NCI-H82 (cell line): Measurements from ENCODE around the gene OR52E4.
A peak's percentile ranks its signal among the peaks of the same experiment; 100 is the strongest.

ENCODE experiments used
- DNase-seq: peaks from one replicate; lab custom pipeline; 2025; lab: John Stamatoyannopoulos, UW

OR52E4 gene

DNA sequence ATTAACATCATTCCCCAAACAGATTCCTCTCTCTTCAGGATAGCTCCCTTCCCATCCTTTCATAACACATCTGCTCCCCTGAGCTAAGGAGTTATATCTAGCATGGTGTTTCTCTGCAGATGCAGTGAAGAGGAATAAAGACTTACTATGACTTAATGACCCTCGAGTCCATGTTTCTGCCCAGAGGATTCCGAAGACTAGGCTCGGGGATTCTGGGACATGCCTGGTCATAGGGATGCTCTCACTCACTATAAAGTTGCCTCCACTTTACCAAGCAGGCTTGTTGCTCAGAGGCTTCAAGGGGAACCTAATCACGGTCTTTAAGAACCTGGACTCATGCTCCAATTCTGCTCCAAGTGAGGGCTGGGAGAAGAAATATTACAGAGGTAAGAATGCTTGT, at the start of gene OR52E4:
Gene OR52E4, plus strand, starts transcription at position 301 of the 400 bp plus-strand sequence. CDS start 3,664 bp downstream, outside the sequence.
- no peak for DNase-seq

DNA sequence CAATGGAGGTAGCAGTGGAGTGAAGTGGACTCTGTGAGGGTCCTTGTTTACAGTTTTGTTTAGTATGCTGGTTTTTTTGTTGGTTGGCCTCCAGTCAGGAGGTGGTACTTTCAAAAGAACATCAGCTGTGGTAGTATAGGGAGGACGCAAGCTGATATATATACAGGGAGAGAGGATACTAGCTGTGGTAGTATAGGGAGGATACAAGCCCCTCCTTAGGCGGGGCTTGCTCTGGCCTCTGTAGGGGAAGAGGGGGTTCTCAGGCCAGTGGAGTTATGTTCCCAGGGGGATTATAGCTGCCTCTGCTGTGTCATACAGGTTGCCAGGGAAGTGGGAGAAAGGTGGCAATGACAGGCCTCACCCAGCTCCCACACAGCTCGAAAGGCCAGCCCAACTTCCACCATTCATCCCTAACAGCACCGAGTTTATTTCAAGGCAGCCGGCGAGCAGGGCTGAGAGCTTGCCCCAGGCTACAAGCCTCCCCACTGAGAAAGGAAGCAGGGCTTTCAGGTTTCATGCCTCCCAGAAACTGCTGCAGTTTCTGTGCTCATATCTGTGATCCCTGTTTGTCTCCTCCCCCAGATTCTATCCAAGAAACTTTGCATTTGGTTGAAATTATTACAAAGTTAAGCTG, 49.1 kb upstream of the OR52E4 start:
- DNase-seq = no peak

DNA sequence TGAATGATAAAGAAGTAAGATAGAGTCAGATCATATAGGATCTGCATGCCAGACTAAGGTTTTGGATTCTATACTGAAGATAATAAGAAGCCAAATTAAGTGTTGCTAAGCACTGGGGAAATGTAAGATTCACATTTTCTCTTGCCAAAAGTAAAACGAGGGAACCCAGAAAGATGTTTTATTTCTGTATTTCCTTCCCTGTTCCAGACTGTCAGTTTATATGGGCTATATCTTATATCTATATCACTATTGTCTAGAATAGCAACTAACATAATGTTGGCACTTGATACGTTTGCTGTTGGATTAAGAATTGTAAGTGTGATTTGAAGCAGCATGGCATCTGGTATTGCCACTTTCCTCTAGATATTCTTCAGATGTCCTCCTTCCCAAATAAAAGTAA, 47.0 kb upstream of the OR52E4 start:
- DNase-seq = no peak

DNA sequence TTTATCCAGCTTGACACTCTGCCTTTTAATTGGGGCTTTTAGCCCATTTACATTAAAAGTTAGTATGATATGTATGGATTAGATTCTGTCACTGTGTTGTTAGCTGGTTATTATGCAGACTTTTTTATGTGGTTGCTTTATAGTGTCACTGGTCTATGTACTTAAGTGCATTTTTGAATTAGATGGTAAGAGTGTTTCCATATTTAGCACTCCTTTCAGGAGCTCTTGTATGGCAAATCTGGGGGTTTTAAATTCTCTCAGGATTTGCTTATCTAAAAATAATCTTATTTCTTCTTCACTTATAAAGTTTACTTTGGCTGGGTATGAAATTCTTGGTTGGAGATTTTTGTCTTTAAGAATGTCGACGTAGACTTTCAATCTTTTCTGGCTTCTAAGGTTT, 42.7 kb upstream of the OR52E4 start:
- DNase-seq = no peak

DNA sequence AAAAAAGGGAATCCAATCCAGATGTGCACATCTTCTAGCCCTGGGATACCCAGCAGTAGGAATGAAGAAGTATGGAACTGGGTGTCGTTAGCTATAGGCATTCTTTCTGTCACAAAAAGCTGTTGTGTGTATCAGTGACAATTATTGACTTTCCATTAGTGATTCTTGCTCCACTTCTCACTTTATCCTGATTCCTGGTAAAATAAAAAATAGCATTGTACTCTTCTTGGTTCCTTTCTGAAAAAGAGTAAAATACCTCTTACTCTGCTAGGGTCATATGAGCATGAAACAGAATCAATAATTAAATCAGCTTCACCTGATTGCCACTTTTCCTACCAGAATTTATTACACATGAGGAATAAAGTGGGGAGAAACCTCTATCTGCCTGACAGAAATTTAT, 38.6 kb upstream of the OR52E4 start, which contains the start of gene OR52E6:
Gene OR52E6, minus strand, starts transcription at position 101 of the 400 bp plus-strand sequence. Its CDS starts 0 bp downstream, at position 101.
- DNase-seq = no peak

DNA sequence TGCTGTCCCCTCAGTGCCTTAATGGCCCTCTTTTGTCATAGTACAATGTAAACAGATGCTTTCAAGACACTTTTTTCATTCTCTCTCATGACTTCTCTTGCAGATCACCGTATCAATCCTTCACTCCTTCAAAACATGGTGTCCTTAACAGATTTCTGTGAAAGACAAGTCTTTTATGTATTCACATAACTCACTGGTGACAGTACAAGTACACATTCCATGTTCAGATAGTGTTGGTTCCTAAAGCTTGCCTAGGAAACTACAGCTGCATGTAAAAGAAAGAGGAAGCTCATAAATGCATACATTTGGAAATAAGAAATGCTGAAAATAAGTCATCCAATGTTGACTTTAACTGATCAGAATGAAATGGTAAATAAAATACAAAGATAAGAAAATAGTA, 33.7 kb upstream of the OR52E4 start:
- no peak for DNase-seq

DNA sequence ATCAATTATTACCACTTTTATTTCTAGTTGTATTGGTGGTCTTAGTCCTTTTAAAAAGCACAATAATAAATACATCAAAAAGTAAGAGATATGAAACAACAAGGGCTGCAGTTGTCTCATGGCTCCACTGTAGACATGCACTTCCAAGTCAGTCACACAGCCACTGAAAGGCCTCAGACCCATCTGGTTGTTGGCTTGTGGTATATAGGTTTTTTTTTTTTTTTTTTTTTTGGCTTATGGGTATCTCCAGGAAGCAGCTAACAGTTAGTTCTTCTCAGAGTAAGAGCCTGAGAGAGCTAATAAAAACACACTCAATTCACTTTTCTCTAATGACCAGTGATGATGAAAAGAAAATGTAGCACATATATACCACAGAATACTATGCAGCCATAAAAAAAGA, 32.7 kb upstream of the OR52E4 start:
- no peak for DNase-seq

DNA sequence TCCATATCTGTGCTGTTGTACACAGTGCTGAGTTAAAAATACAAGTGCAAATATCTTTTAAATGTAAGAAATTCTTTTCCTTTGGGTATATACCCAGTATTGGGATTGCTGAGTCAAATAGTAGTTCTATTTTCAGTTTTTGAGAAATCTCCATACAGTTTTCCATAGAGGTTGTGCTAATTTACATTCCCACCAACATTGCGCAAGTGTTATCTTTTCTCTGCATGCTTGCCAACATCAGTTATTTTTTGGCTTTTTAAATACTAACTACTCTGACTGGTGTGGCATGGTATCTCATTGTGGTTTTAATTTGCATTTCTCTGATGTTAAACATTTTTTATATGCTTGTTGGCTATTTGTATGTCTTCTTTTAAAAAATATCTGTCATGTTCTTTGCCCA, 29.4 kb upstream of the OR52E4 start:
- DNase-seq = no peak

DNA sequence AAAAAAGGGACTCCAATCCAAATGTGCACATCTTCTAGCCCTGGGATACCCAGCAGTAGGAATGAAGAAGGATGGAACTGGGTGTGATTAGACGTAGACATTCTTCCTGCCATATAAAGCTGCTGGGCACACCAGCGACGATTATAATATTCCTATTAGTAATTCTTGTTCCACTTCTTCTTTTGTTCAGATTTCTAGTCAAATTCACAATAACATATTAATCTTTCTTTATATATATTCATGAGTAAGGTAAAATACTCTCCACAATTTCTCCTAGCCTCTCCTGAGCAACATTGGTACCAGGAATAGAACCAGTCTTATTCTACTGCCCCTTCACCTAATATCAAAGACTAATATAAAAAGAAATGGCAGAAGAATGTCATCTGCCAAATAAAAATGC, 22.8 kb upstream of the OR52E4 start, which contains the start of gene OR52E8:
Gene OR52E8, minus strand, starts transcription at position 101 of the 400 bp plus-strand sequence. Its CDS starts 0 bp downstream, at position 101.
- DNase-seq = no peak

DNA sequence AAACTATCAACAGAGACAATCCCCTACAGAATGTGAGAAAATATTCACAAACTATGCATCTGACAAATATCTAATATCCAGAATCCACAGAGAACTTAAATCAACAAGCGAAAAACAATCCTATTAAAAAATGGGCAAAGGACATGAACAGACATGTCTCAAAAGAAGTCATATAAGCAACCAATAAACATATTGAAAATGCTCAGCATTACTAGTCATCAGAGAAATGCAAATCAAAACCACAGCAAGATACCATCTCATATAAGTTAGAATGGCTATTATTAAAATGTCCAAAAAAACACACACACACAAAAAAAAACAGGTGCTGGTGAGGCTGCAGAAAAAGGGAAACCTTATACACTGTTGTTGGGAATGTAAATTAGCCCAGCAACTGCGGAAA, 14.6 kb upstream of the OR52E4 start:
- DNase-seq = no peak

DNA sequence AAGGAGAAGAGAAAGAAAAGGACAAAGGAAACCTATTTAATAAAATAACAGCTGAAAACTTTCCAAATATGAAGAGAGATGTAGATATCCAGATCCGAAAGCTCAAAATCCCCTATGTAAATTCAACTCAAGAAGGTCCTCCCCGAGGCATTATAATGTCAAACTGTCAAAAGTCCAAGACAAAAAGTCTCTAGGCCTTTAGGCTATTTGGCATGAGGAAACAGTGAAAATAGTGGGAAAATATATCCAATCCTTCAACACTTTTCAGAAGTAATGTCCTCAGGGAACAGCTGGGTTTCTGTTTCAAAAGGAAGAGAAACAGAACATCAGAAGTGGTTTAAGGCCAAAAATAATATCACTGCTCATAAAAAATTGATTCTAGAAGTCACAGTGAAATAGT, 1.9 kb upstream of the OR52E4 start:
- no peak for DNase-seq

DNA sequence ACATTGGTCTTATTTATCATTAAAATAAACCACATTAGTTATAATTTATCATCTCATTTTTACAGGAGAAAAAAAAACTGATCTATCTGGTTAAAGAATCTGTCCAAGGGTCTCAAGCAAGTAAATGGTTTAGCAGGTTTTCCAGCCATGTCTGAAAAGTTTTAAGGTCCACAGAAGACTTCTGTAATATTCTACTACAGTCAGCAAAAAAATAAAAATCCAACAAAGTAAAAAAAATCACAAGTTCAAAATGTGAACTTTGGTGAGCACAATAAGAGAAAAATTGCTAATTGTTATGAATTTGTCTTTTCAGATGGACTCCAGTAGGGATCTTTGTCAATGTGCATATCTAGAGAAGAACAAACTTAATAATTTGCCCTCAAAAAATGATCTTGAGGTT, 1.3 kb downstream of the OR52E4 start:
- DNase-seq = no peak

DNA sequence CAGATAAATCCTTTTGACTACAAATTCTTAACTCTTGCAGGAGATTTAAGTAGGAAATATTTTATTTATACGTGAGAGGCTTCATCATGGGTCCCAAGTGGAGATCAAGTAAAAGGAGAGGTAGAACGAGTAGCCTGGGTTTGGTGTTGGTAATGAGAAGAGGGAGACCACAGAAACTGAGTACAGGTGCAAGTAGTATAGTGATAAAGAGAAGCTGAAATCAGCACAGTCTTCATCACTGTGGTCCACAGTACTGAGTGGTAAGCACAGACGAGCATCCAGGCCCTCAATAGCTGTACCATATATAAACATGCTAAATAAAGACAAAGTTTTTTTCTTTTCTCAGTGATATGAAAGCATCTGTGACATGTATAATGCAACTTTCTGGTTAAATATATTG, 6.7 kb downstream of the OR52E4 start:
- no peak for DNase-seq

DNA sequence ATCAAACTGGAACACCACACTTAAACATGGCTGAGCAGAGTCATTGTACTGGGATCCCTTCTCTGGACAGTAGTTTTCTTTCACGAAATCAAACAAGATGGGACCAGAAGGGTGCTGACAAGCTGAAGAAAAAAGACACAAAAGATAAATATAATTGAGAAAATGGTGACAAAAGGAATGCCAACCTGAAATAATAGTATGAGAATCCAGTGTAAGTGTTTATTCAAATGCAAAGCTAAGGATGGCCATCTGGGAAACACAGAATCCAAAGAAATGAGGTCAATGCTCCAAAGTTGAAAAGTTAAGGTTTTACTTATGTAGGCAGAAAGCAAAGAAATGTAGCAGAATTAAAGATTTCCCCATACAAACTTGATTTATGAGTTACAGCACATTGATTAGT, 7.2 kb downstream of the OR52E4 start:
- no peak for DNase-seq

DNA sequence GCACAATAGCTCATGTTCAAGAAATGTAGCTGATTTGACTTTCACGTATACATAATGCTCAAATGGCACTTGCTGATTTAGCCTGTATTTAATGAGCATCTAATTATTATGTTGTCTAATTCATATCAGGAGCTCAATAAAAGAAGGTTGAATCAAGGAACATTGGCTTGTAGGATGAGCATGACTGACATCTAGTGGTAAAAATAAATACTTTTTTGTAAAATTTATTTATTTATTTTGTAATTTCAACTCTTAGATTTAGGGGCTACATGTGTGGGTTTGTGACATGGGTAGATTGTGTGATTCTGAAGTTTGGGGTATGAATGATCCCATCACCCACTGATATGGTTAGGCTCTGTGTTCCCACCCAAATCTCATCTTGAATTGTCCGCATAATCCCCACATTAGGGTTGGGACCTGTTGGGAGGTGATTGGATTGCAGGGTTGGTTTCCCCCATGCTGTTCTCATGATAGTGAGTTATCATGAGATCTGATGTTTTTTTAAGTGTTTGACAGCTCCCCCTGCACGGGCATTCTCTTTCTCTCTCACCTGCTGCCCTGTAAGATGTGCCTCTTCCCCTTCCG, 10.9 kb downstream of the OR52E4 start:
- peak; percentile 8 for DNase-seq

DNA sequence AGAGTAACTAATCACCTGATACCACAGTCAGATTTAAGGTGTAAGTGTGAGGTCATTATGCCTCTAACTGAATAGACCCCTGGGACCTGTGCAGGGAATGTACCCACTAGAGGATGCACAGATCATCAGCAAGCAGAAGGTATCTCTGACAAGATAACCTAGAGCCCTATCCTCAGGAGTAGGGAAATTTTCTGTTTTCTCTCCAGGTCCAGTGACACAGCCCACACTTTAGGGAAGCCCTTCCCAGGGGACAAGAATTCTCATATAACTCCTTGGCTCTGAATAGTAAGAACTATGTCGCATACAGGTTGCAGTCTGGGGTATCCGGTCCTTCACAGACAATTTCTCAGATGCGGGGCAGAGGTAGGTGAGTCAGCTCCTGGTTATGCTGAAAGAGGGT, 12.5 kb downstream of the OR52E4 start, which contains the start of gene OR52E5:
Gene OR52E5, plus strand, starts transcription at position 301 of the 400 bp plus-strand sequence. CDS start 7,569 bp downstream, outside the sequence.
- DNase-seq = no peak

DNA sequence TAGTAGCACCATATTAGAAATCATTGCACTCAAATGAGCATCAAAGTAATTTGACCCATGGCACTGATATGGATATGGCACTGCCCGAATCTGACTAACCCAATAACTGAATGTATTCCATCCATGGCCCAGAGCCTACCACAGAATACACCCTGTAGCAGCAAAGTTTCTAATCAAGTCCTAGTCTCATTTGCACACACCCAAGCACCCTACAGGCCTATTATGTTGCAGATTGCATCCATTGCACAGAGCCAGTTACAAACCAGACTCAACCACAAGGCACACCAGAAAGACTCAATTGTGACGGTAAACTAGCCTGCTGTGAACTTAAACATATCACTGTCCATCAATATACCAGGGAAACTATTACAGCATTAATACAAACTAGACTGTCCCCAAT, 19.1 kb downstream of the OR52E4 start:
- no peak for DNase-seq

DNA sequence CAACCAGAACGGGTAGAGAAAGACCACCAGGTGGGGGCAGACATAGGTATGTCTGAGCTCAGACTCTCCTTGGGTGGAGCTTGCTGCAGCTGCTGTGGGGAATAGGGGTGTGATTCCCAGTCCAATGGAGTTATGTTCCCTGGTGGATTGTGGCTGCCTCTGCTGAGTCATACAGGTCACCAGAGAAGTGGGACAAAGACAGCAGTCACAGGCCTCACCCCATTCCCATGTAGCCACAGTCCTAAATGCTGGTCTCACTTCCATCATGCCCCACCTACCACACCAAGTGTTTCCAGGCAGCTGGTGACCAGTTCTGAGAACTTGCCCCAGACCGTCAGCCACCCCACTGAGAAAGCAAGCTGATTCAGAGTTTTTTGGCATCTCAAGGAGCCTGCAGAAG, 30.1 kb downstream of the OR52E4 start:
- DNase-seq = no peak

DNA sequence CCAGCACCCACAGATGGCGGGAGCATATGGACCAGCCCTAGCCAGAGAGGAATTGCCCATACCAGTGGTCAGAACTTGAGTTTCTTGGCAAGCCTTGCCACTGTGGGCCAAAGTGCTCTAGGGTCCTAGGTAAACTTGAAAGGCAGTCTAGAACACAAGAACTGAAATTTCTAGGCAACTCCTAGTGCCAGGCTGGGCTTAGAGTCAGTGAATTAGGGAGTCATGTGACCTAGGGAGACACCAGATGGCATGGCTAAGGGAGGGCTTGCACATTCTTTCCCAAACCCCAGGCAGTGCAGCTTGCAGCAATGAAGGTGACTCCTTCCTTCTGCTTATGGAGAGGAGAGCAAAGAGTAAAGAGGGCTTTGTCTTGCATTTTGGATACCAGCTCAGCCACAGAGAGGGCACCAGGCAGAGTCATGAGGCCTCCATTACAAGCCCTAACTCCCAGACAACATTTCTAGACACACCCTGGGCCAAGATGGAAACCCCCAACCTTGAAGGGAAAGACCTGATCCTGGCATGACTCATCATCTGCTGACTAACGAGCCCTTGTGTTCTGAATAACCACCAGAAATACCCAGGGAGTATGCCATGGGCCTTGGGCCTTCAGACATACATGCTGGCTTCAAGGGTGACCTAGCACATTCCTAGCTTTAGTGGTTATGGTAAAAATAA, 42.5 kb downstream of the OR52E4 start:
- DNase-seq = peak; percentile 47

DNA sequence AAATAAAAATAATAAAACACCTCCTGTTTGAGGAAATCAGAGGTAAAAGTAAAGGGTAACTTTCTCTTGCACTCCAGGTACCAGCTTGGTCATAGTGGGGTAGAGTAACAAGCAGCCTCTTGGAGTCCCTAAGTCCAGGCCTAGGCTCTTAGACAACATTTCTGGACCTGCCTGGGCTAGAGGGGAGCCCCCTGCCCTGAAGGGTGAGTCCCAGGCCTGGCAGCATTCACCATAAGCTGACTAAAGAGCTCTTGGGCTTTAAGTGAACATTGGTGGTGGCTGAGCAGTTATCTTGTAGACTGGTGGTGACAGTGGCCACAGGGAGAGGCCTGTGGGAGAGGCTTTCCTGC, 43.0 kb downstream of the OR52E4 start:
- no peak for DNase-seq

DNA sequence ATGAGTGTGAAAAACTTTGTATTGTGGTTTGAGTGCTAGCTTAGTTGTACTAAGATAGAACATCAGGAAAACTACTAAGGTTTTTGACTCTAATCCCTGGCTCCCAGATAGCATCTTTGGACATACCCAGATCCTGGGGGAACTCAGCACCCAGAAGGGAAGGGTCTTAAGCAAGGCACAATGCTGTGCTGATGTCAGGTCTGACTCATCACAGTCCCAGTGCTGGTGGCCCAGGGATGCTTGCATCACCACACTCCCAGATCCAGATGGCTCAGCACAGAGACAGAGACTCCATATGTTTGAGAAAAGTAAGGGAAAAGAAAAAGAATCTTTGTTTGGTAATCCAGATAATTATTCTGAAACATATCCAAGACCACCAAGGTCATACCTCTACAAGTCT, 43.4 kb downstream of the OR52E4 start:
- DNase-seq = no peak

DNA sequence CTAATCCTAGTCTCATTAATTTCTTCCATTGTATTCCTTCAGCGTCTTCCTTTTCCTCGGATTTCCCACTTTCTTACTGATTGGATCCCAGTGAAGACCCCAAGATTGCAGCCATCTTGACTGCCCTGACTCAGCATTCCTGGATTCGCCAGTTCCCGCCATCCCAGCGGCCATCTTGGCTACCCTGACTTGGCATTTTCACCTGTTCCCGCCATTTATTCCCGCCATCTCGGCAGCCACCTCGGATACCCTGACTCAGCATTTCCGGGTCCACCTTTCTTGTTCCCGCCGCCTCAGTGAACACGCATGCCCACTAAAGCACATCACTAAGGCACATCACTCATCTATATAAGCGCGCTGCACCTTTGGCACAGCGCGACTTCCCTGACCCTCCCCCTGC, 47.8 kb downstream of the OR52E4 start:
- no peak for DNase-seq

DNA sequence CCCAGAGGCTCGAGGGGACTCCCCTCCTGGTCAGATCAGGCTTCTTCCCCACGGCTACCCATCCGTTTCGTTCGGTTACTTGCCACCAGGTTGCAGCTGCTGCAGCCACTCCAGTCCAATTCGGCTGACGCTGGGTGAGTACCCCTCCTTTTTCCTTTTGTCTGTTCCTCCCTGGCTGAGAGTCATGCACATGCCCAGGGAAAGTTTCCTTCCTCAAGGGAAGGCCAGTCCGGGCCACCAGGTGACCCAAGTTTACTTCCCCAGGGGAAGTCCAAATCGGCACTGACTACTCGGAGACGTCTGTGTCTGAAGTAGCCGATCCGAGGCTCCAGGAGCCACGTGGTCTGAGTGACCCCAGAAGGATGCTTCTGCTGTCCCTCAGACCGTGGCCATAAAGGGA, 48.4 kb downstream of the OR52E4 start:
- no peak for DNase-seq
